Head of caudate nucleus (tissue), 42 donors: ENCODE results near the gene SFSWAP.

Experiments
- DNase-seq, 42 donors: peaks; one replicate each; pipeline versions ENCODE4 v3.0.0 to v3.0.0-alpha.2; 2020 to 2021; ENCODE audit warnings: mixed read lengths in 7 of 42
- intact Hi-C: fragments of 100-400 bp; cut with DNase I; formaldehyde crosslinking; loops from one replicate; pipeline ENCODE4 v1.15.0; 2022

The SFSWAP gene

DNA sequence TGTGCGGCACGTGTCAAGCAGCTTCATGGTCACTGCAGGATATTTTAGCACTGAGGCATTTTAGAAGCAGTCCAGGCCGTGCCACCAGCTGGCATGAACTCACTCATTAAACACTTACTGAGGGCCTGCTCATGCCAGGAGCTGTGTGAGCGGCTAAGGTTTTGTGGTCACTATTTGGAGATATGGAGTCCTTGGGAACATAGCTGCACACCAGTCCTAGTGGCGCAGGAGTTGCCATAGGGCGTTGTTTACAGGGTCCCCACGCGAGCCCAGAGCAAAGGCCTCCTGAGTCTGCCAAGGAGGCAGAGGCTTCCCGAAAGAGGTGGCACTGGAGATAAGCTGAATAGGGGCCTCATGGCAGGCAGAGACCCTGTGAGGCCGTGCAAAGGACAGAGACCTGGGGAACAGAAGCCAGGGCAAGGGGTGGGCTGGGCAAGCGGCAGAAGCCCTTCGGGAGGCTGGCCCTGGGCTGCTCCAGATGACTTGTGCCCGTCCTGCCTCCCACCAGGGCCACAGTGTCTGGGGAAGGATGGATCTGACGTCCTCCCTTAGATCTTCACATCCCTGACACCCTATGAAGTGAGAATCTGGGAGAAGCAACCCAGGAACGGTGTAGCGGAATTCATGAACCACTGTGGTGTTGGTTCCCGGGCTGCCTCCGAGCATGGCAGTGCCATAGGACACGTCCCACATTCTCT, 38.9 kb downstream of the SFSWAP start:
- peak in 1 of 42 donors; percentile 10 for DNase-seq
- intact Hi-C loops: no loop called here

DNA sequence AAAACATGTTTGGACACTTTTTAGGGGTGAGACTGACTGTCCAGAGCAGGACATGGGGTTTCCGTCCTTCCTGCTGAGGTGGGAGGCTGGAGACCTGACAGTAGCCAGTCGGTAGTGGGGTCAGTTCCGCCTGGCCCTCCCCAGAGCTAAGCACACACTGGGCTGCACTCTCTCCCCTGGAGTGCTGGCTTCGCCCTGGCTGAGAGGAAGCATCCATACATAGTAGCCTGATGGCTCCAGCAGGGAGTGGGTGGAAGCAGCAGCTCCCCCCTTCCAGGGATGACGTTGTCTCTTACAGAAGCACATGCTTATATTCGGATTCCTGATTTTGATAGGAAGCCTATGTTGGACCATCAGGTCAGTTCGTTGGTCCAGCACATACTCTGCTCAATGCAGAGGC, 40.4 kb downstream of the SFSWAP start:
- intact Hi-C loops: no loop called here
- DNase-seq: peak in 3 of 42 donors; percentile 29 to 56 (median 34)

DNA sequence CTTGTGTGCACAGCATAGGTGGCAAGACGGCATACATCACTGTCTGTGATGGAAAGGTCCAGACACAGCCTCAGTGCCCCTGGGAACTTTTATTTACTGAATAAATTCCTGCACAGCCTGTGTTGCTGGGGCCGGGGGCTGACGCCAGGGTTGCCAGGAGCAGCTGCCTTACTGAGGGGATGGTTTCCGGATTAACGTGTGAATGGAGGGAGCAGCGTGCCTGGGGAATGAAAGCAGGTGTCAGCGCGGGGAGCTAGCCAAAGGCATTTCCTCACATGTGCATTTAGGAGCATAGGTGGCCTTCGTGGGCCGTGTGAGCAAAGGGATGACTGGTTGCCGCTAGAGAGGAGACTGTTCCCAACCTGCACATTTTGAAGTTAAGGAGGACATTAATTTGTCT, 41.6 kb downstream of the SFSWAP start:
- intact Hi-C loops: no loop called here
- DNase-seq: no peak

DNA sequence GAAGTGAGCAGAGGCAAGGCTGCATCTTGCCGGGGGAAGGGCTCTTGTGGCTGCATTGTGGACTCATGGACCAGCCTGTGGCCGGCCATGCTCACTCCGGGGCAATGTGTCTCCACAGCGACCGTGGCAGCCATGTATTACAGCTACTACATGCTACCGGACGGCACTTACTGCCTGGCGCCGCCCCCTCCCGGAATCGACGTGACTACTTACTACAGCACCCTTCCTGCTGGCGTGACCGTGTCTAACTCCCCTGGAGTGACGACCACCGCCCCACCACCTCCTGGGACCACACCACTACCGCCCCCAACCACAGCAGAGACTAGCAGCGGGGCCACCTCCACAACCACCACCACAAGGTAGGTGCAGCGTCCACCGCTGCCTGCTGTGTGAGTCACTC, 42.1 kb downstream of the SFSWAP start:
- DNase-seq: no peak
- intact Hi-C loops: no loop called here

DNA sequence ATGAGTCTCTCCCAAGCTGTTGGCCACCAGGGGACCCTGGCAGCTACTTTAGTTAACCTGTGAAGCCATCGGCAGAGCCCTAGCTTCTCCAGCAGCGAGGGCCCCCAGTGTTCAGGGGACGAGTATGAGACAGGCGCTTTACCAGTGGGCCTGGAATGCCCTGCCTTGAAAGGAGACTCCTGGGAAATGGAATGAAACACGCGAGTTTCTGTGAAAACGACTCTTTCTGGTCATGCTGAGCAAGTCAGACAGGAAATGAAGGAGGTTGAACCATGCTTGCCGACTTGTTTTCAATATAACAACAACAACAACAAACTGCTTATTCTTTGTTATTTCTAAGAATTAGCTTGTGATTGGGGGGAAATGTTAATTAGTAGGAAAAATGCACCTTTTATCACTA, 42.9 kb downstream of the SFSWAP start:
- no peak for DNase-seq
- intact Hi-C loops: no loop called here

DNA sequence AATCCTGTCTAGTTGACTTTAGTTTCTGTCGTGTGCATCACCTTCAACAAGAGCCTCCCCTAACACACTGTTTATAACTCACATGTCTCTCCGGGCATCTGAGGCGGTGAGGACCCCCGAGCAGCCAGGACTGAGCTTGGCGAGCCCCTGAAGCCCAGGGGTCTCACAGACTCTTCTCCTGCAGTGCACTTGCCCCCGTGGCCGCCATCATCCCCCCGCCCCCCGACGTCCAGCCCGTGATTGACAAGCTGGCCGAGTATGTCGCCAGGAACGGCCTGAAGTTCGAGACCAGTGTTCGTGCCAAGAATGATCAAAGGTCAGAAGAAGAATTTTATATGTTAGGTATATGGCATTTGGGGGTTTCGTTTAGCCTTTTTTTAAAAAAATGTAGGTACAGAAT, 43.3 kb downstream of the SFSWAP start:
- intact Hi-C loops: no loop called here
- DNase-seq: no peak

DNA sequence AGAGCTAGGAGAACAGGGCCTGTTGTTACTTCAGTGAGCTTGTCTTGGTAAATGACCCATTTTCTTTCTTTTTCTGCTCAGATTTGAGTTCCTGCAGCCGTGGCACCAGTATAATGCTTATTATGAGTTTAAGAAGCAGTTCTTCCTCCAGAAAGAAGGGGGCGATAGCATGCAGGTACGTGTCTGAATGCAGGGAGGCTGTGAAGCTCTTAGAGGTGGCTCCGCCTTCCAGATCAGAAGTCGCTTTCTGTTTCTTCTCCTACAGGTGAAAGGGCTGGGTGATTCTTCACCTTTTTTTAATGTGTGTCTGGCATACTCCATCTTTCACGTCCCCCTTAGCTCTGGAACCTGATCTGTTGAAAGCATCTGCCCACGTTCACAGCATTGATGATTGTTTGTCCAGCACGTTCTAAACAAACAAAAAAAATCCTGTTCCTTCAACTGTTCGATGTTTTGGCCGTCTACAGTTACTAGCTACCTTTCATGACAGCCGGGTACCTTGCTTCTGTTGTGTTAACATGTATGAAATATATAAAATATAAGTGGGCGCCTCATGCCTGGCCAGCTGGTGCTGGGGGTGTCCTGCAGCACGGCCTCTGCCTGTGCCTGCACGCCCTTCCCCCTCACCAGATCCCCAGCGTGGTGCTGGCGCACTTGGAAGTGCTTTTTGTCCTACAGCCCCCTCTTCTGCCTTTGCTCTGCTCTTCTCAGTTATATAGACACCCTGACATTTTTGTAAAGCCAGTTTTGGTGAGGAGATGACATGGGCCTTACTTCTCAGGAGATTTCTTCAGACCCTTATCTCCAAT, 44.6 kb downstream of the SFSWAP start:
- DNase-seq: no peak
- intact Hi-C loops: no loop called here

DNA sequence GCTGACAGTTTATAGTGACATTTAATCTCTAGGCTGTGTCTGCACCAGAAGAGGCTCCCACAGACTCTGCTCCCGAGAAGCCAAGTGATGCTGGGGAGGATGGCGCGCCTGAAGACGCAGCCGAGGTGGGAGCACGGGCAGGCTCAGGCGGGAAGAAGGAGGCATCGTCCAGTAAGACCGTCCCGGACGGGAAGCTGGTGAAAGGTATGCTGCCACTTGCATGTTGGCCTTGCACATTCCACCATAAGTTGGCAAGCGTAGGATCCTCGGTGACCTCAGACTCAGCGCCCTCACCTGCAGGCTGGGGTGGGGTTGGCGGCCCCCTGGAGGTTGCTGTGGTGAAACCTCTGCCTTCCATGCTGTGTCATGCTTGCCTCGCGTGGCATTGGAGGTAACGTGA, 45.6 kb downstream of the SFSWAP start:
- DNase-seq: no peak

DNA sequence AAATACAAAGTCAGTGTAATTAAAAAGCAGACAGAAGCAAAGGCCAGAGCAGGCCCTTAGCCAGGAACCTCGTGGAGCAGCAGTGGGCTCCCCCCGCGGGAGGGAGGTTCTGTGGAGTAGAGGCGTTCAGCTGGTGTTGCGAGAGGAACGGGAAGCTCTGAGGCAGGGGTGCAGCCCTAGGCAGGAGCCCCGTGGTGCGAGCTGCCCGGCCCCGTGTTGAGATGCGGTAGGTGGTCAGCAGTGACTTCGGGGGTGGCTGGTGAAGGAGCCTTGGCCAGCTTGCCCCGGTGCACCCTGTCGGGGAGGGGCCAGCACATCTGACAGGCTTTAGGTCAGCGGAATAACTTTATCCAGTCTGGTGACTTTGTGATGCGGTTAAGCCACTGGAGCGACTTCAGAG, 46.2 kb downstream of the SFSWAP start:
- intact Hi-C loops: no loop called here

More for the DNA sequence above, 45.6 kb downstream of the SFSWAP start:
- intact Hi-C loops: no loop called here

DNA sequence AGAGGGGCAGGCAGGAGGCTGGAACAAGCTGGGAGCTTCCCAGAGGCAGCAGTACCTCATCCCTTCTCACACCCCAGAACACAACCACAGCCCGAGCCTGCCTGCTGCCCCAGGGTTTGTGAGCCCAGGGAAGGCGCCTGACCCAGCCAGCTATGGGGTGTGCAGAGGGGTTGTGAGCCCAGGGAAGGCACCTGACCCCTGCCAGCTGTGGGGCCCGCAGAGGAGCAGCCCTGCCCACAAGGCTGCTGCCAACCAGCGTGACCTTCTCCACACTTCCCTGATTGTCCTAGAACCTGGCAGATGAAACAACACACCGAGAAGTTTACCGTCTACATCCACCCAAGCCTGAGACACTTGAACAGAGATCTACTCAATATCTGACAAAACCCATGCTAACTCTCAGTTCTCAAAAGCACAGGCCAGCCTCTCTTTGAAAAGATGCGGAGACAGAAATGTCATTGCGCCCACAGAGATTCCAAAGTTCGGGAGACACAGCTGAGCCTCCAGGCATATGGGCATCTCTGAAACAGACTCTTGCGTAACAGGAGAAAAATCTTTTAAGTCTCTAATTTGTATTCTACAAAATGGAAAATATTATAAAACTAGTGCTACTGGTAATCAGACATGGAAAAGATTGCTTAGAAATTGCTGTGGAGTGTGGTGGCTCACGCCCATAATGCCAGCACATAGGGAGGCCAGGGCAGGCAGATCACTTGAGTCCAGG, 47.3 kb downstream of the SFSWAP start:
- DNase-seq: no peak
- intact Hi-C loops: no loop called here

More for the DNA sequence above, 46.2 kb downstream of the SFSWAP start:
- no peak for DNase-seq

DNA sequence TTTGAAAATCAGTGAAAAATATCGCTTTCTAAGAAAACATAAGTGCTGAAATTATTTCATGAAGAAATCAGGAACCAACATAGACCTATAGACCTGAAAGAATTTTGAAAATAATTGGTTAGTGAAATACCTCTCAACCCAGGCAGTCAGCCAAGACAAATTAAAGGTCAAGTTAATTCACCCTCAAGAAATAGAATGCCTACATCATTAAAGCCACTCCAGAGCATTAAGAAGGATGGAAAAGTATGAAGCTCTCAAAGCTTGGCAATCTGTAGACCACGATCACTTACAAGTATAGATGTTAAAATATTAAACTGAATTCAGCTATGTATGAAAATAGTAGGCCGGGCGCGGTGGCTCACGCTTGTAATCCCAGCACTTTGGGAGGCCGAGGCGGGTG, 48.3 kb downstream of the SFSWAP start:
- DNase-seq: no peak
- intact Hi-C loops: no loop called here

DNA sequence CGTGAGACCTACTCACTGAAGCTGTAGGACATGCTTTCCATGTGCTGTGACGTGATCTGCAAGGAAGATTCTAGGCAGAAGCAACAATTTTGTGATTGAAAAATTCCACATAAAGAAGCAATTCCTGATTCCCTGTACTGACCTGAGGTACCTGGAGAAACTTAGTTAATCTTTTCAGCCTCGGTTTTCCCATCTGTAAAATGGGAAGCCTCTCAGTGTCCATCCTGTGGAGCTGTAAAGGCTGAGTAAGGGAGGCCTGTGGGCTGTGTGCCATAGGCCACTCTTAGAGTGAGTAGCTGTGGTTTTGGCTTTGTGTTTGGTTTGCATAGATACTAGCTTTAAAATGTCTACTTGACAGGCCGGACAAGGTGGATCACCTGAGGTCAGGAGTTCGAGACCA, 50.7 kb downstream of the SFSWAP start:
- no peak for DNase-seq

DNA sequence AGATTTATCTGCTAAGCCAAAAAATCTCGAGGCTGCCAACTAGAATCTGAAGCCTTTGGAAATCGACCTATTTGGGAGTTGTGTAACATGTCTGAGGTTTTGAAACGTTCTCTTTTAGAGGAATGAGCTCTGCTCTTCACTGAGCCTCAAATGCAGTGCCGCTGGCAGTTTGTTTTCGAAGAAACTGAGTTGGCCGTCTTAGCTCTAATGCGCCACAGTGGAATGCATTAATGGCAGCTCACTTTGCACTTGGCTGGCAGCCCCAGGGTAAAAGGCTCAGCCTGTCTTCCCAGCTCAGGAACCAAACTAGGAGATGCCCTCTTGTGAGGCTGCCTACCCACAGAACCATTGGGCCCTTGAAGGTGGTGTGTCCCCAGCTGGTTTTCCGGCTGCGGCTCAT, 53.8 kb downstream of the SFSWAP start:
- intact Hi-C loops: no loop called here
- peak in 17 of 42 donors; percentile 13 to 68 (median 37) for DNase-seq

More for the DNA sequence above, 50.7 kb downstream of the SFSWAP start:
- intact Hi-C loops: no loop called here

DNA sequence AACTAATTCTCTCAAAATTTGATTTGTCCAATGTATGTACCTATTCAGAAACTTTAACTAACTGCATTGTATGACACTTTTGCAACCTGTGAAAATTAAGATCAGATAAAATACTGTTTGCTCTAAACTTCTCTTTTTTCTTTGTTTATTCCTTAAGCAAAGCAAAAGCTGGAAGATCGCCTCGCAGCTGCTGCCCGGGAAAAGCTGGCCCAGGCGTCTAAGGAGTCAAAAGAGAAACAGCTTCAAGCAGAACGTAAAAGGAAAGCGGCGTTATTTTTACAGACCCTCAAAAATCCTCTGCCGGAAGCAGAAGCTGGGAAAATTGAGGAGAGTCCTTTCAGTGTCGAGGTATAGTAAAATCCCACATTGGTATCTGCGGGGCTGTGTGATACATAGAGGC, 55.1 kb downstream of the SFSWAP start:
- intact Hi-C loops: no loop called here
- peak in 1 of 42 donors; percentile 43 for DNase-seq

DNA sequence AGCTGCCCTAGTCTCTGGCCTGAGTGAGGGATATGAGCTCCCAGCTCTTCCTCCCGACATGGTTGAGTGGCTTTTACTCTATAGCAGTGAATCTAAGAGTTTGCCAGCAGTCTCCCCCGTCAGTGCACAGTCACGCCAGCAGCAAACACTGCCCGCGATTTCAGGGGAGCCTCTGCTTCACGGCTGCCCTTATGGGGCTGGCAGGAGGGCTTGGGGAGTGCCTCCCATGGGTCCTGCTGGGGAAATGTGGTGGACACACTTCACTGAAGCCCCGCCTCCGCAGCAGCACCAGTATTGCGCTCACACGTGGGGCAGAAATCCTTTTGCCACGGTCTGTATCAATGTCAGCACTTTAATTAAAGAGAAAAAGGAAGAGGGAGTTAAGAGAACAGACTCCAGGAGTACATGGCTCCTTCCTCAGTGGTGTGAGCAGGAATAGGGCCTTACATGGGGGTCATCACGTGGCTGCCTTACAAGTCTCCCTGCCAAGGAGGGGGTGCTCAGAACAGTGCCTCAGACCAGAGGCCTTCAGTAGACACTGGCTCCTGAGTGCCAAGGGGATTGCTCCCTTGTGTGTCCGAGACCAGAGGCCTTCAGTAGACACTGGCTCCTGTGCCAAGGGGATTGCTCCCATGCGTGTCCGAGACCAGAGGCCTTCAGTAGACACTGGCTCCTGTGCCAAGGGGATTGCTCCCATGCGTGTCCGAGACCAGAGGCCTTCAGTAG, 55.7 kb downstream of the SFSWAP start:
- peak in 1 of 42 donors; percentile 35 for DNase-seq
- intact Hi-C loops: no loop called here

DNA sequence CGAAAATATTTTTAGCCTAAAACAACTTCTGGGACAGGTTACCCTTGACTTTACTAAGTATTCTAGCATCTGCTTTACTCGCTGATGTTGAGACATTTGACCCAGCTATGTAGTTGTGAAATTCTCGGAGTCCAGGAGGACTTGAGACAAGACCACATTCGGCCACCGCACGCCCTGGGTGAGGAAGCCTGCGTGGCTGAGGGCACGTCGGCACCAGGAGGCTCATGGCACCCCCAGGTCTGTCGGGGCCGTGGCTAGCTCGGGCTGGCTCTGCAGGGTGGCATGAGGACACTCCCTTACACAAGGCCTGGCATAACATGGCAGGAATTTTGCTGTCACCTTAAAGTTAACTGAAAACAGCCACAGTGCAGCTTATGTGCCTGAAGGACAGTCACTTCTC, 59.2 kb downstream of the SFSWAP start:
- intact Hi-C loops: no loop called here
- DNase-seq: no peak

DNA sequence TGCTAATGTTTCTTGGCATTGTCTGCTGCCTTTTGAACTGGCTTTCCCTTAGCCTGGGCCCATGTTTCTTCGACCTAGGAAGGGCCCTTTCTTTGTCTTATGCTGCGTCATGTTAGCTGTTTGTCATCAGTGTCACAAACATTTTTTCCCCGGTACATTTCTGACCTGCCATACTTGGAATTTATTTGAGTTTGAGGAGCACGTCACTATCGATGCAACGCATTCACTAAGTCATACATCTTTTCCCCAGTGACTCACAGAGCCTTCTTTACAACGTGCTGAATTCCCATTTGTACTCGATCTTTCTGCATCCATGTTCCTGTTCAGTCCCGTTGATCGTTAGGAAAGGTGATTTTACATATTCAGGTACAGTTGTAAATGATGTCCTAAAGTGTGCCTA, 61.1 kb downstream of the SFSWAP start:
- intact Hi-C loops: no loop called here
- DNase-seq: no peak

DNA sequence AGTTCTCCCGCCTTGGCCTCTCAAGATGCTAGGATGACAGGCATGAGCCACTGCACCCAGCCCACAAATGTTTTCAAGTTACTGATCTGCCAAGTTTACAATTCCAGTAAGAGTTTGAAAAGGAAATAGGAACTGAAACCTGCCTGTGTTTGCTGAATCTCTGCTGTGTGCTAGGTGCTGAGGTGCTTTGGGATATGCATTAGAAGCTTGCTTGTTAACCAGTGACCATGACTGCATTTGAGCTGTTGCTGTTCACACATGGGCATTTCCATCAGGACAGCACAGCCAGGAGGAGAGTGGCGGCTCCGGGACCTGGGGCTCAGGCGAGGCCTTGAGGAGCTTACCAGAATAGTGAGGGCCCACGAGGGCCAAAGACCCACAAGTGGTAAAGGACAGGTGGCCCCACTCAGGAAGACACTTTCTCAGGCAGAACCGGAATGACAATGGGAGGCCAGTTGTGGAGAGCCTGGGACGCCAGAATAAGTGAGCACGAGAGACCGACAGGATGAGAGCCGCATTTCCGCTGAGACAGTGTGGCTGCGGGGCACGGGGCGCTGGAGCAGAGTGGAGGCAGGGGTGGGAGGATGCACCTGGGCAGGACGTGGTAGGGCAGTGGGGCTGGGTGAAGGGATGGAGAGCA, 62.8 kb downstream of the SFSWAP start:
- intact Hi-C loops: no loop called here
- no peak for DNase-seq
